ENCODE measurements around the gene TMEM51.

DNA sequence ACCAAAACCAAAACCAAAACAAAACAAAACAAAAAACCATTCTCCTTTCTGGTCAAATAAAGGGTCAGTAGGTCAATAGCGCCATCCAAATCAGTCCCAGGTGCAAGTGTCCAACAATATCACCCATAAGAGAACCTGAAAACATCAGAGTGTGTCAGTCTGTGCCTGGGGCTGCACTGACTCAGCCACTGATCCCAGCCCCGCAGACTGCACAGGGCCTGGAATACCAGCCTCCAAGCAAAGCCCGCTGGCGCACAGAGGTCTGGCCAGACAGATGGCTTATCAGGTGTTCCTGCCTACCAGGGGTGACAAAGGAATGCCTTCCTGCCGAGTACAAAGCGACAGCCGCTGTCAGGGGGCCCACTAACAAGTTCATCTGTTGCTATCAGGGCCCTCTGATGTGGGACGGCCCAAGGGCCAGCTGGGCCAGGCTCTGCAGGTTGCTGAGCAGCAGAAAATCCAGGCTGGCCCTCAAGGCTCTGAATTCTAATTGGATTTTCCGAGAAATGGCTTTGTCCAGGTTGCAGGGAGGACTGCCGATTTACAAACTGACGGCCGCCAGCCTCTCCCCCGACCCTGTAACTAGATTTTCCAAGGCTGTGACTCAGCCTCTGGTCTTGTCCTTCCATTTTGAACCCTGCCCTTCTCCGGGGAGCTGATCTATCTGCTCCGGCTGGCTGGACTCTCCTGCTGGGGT lies 13.7 kb upstream of the TMEM51 start:
- TF ChIP-seq, protein P1, sequence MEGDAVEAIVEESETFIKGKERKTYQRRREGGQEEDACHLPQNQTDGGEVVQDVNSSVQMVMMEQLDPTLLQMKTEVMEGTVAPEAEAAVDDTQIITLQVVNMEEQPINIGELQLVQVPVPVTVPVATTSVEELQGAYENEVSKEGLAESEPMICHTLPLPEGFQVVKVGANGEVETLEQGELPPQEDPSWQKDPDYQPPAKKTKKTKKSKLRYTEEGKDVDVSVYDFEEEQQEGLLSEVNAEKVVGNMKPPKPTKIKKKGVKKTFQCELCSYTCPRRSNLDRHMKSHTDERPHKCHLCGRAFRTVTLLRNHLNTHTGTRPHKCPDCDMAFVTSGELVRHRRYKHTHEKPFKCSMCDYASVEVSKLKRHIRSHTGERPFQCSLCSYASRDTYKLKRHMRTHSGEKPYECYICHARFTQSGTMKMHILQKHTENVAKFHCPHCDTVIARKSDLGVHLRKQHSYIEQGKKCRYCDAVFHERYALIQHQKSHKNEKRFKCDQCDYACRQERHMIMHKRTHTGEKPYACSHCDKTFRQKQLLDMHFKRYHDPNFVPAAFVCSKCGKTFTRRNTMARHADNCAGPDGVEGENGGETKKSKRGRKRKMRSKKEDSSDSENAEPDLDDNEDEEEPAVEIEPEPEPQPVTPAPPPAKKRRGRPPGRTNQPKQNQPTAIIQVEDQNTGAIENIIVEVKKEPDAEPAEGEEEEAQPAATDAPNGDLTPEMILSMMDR (optimal IDR thresholded peaks at IDR 0.05 in 1 of 3, IDR thresholded peaks at IDR 0.05 in 1 of 3, conservative IDR thresholded peaks at IDR 0.05 in 1 of 3; ENCODE audit: extremely low read depth in 1 of 3, insufficient read depth in 2 of 3, low read length in 3 of 3): no peak
- TF ChIP-seq EZH2 (IDR thresholded peaks at IDR 0.05; ENCODE audit: low read length): no peak

Measured in keratinocyte (primary cell).